GM12873 (cell line): Measurements from ENCODE around the gene ROR2.
A peak's percentile ranks its signal among the peaks of the same experiment; 100 is the strongest.

Experiments
- CTCF ChIP-seq: IDR thresholded peaks from 2 replicates; pipeline ENCODE4 v1.5.1; 2012; ENCODE audit warnings: low read depth, mild to moderate bottlenecking, moderate library complexity, low read length, control low read depth; ENCODE audit not compliant: insufficient read depth; ENCODE audit errors: missing control alignments

ROR2 gene

GRCh38 chr9:91886414-91887076 lies 63.5 kb downstream of the ROR2 start:
- no peak for TF ChIP-seq CTCF

DNA sequence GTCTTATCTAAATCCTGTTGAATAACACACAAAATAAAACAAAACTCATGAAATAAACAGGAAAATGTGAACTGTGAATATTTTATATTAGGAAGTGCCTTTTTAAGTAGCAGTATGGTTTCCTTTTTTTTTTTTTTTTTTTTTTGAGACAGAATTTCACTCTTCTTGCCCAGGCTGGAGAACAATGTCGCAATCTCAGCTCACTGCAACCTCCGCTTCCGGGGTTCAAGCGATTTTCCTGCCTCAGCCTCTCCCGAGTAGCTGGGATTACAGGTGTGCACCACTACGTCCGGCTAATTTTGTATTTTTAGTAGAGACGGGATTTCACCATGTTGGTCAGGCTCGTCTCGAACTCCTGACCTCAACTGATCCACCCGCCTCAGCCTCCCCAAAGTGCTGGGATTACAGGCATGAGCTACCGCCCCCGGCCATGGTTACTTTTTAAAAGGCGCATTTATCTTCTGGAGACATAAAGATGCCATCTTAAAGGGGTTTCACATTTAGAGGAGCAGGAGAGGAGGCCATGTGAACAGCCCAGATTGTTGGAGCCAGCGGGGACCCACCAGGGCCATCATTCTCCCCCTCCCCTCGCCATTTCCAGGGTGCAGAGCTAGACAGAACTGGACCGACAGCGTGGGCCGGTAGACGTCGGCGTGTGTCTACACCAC lies 64.1 kb downstream of the ROR2 start:
- TF ChIP-seq CTCF = no peak

DNA sequence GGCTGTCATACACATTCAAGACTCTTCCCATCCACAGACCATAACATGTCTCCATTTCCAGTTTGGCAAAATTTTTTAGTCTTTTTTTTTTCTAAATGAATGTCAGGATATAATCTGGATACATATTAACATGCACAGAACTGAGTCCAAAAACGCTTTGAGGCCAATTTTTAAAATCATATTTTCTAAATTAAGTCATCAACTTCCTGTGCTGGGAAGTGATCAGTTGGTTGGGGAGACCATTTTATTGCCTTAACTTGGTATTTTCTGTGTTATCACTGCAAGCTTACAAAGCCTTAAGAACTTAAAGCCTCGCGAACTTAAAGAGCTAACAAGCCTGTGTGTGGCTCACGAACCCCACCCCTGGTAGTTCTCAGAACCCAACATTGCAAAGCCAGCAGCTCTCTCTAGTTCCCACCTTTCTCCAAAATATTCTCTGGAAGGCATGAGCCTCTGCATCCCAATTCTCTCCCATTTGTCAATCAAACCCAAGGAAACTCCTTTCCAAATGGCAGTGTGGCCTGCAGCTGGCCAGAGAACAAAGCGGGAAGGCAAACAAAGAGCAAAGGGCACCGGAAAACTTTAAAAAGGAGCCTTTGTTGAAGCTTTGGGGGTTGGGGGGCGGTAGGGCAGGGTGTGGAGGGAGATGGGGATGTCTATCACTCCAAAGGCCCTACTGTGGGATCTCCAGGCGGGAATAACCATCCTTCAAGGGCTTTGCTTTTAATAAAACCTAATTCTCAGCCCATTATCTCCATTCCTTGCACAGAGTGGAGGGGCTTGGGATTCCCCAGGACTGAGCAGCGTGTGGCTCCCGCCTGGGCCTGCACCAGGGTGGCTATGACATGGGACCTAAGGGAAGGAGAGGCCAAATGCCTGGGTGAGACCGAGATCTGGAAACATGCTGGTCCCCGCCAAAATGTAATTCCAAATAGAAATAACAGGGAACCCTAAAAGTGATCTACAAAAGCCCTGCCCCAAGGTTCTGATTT lies 65.0 kb downstream of the ROR2 start:
- TF ChIP-seq CTCF = no peak

DNA sequence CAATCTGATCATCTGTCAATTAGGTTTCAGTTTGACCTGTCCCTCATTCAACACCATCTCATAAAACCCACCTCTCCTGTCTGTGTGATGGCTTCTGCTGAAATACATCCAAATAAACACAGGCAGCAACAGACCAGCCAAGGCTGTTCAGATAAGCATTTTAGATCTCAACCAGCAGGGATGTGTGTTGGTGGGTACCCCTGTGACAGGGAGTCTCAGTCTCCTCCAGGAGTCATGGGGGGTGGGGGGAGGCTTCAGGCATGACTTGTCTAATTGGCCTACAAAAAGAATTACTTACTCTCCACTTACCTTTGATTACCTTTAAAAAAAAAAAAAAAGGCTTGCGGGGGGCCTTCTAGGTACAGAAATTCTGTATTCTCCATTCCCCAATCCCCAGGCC lies 65.9 kb downstream of the ROR2 start:
- no peak for TF ChIP-seq CTCF

GRCh38 chr9:91883503-91883902 lies 66.5 kb downstream of the ROR2 start:
- TF ChIP-seq CTCF = no peak

- TF ChIP-seq CTCF = peak; percentile 33
These were observed 67.4 kb downstream of the ROR2 start for GRCh38 chr9:91882627-91883026.
